SJSA1 (cell line): ENCODE data around the gene PLPPR3. TPM values are rescaled to one million over a fixed set of nuclear protein-coding genes. Genes with fewer than 3 reads are reported as not detected.

Experiments
- DNase-seq, 2 experiments: peaks; one replicate each; pipeline ENCODE4 v3.0.0-alpha.2; 2015 to 2020; ENCODE audit warnings: low spot score in 2 of 2, low read depth in 1 of 2
- H3K27ac ChIP-seq: fragments of 250-450 bp; sonication (Bioruptor Pico); 2 replicates; pipeline ENCODE4 v1.5.1; 2020; ENCODE audit warnings: mild to moderate bottlenecking, moderate library complexity
- H3K27me3 ChIP-seq: fragments of 250-450 bp; sonication (Bioruptor Pico); replicated peaks from 2 replicates; pipeline ENCODE4 v1.5.1; 2020; ENCODE audit warnings: mild to moderate bottlenecking, moderate library complexity
- H3K36me3 ChIP-seq: fragments of 250-450 bp; sonication (Bioruptor Pico); 2 replicates; pipeline ENCODE4 v1.5.1; 2020; ENCODE audit warnings: mild to moderate bottlenecking
- H3K4me1 ChIP-seq: fragments of 250-450 bp; sonication (Bioruptor Pico); replicated peaks from 2 replicates; pipeline ENCODE4 v1.6.1; 2021; ENCODE audit warnings: mild to moderate bottlenecking
- H3K4me3 ChIP-seq: fragments of 250-450 bp; sonication (Bioruptor Pico); 2 replicates; pipeline ENCODE4 v1.5.1; 2020; ENCODE audit warnings: mild to moderate bottlenecking
- H3K9me3 ChIP-seq: fragments of 250-450 bp; sonication (Bioruptor Pico); replicated peaks from 2 replicates; pipeline ENCODE4 v1.5.1; 2020; ENCODE audit warnings: mild to moderate bottlenecking
- total RNA-seq: library from RNA; depleted of rRNA; stranded (reverse); fragments of >200 nt; shearing (Covaris generic); gene quantifications from 2 replicates; pipeline ENCODE4 v1.2.3, GENCODE V29; 2014; rRNA removed

The PLPPR3 gene
- total RNA-seq, 1 experiment from 2014 or later, result 1.1 TPM

- H3K4me1 ChIP-seq, result peaks cover 9% of the 10 kb centered on the region
- no peaks in the 10 kb centered on the region for H3K27me3 ChIP-seq
- H3K9me3 ChIP-seq, result no peaks in the 10 kb centered on the region
- H3K36me3 ChIP-seq, result no peaks in the 10 kb centered on the region
- no peak overlapping the region for H3K4me3 ChIP-seq
- no peak overlapping the region for H3K27ac ChIP-seq
- DNase-seq, result no peak
These were observed 57.9 kb downstream of the PLPPR3 start for GRCh38 chr19:763869-764268.

GRCh38 chr19:763181-763580 lies 58.6 kb downstream of the PLPPR3 start:
- 0 out of 2 replicates have a peak, but pooled peaks cover under 1% of the 10 kb centered on the region for H3K9me3 ChIP-seq
- DNase-seq, result no peak
- peaks cover 4% of the 10 kb centered on the region for H3K4me1 ChIP-seq
- no peaks in the 10 kb centered on the region for H3K36me3 ChIP-seq
- H3K27ac ChIP-seq, result no peak overlapping the region
- no peaks in the 10 kb centered on the region for H3K27me3 ChIP-seq
- H3K4me3 ChIP-seq, result no peak overlapping the region

Other genes starting within 250 kb of the PLPPR3 start
- 444 and 577 TPM in 2 replicates for gene BSG, start 249.4 kb downstream of the PLPPR3 start, total RNA-seq
- 2.2 and 4.3 TPM in 2 replicates for gene HCN2, start 232.1 kb downstream of the PLPPR3 start, total RNA-seq
- gene POLRMT, start 188.4 kb downstream of the PLPPR3 start, total RNA-seq, result 44.2 and 44.7 TPM in 2 replicates
- gene FGF22, start 182.1 kb downstream of the PLPPR3 start, total RNA-seq, result 0.13 TPM in 1 of 2 replicates, not detected in the other
- gene RNF126, start 158.7 kb downstream of the PLPPR3 start, total RNA-seq, result 55.9 and 79.3 TPM in 2 replicates
- gene FSTL3, start 145.6 kb downstream of the PLPPR3 start, total RNA-seq, result 317 and 364 TPM in 2 replicates
- gene PRSS57, start 126.5 kb downstream of the PLPPR3 start, total RNA-seq, result not detected in 2 replicates
- not detected in 2 replicates for gene PALM, start 113.0 kb downstream of the PLPPR3 start, total RNA-seq
- gene MISP, start 70.8 kb downstream of the PLPPR3 start, total RNA-seq, result 0.11 TPM in 1 of 2 replicates, not detected in the other
- 177 and 308 TPM in 2 replicates for gene PTBP1, start 24.5 kb downstream of the PLPPR3 start, total RNA-seq
- gene AZU1, start 5.9 kb upstream of the PLPPR3 start, total RNA-seq, result not detected in 2 replicates
- gene PRTN3, start 19.0 kb upstream of the PLPPR3 start, total RNA-seq, result not detected in 2 replicates
- not detected in 2 replicates for gene ELANE, start 30.3 kb upstream of the PLPPR3 start, total RNA-seq
- 3.3 and 12.5 TPM in 2 replicates for gene CFD, start 37.7 kb upstream of the PLPPR3 start, total RNA-seq
- gene MED16, start 71.2 kb upstream of the PLPPR3 start, total RNA-seq, result 17.2 and 18.7 TPM in 2 replicates
- gene RNU6-9, start 71.5 kb upstream of the PLPPR3 start, total RNA-seq, result not detected in 2 replicates
- gene R3HDM4, start 91.3 kb upstream of the PLPPR3 start, total RNA-seq, result 23.9 and 38.2 TPM in 2 replicates
- not detected in 2 replicates for gene KISS1R, start 95.4 kb upstream of the PLPPR3 start, total RNA-seq
- 4.2 and 8.1 TPM in 2 replicates for gene ARID3A, start 104.1 kb upstream of the PLPPR3 start, total RNA-seq
- gene WDR18, start 162.4 kb upstream of the PLPPR3 start, total RNA-seq, result 43.2 and 60.5 TPM in 2 replicates
- not detected in 2 replicates for gene GRIN3B, start 178.5 kb upstream of the PLPPR3 start, total RNA-seq
- gene TMEM259, start 199.2 kb upstream of the PLPPR3 start, total RNA-seq, result 122 and 131 TPM in 2 replicates
- gene RNU6-2, start 199.6 kb upstream of the PLPPR3 start, total RNA-seq, result not detected in 2 replicates
- gene CNN2, start 204.7 kb upstream of the PLPPR3 start, total RNA-seq, result 403 and 441 TPM in 2 replicates
- 0.82 and 3.9 TPM in 2 replicates for gene ABCA7, start 218.2 kb upstream of the PLPPR3 start, total RNA-seq
- 0.03 TPM in 1 of 2 replicates, not detected in the other for gene ARHGAP45, start 245.2 kb upstream of the PLPPR3 start, total RNA-seq